Activated T-cell treated with anti-CD3 and anti-CD28 coated beads, Interleukin-2, amount 50 U/mL, for 4 hours (primary cell): Measurements from ENCODE around the gene GMCL1. TPM values are rescaled to one million over a fixed set of nuclear protein-coding genes. Genes with fewer than 3 reads are reported as not detected.
"Not testable (repeated sequence)": the region's sequence is repeated elsewhere in the genome, so short reads cannot be mapped to it uniquely, and the experiment has no call there.

Source experiments
- ATAC-seq, 2 donors: fragments of 200-7000 bp; cut with Tn5 transposase; one replicate each; pipeline ENCODE4 v1.10.0; 2021
- DNase-seq: peaks from one replicate; pipeline ENCODE4 v3.0.0-alpha.2; 2020
- H3K27me3 Mint-ChIP-seq: one replicate; pipeline ENCODE4 v1.8.0; 2021; ENCODE audit warnings: low read depth, mixed read lengths
- H3K36me3 Mint-ChIP-seq: one replicate; pipeline ENCODE4 v1.8.0; 2022; ENCODE audit warnings: mixed read lengths; ENCODE audit not compliant: insufficient read depth
- H3K4me1 Mint-ChIP-seq: one replicate; pipeline ENCODE4 v1.8.0; 2021; ENCODE audit warnings: low read depth, mixed read lengths
- H3K4me3 Mint-ChIP-seq: one replicate; pipeline ENCODE4 v1.8.0; 2021; ENCODE audit warnings: mild to moderate bottlenecking, moderate library complexity, mixed read lengths
- H3K9me3 Mint-ChIP-seq: one replicate; pipeline ENCODE4 v1.8.0; 2021; ENCODE audit warnings: mixed read lengths
- total RNA-seq, 3 donors: library from RNA; stranded (reverse); gene quantifications; one replicate each; pipeline ENCODE4 v1.2.1, GENCODE V29; 2021

Gene GMCL1
- total RNA-seq, 3 donors from 2014 or later, result 10.4 to 16.4 (median 12.3) TPM

DNA sequence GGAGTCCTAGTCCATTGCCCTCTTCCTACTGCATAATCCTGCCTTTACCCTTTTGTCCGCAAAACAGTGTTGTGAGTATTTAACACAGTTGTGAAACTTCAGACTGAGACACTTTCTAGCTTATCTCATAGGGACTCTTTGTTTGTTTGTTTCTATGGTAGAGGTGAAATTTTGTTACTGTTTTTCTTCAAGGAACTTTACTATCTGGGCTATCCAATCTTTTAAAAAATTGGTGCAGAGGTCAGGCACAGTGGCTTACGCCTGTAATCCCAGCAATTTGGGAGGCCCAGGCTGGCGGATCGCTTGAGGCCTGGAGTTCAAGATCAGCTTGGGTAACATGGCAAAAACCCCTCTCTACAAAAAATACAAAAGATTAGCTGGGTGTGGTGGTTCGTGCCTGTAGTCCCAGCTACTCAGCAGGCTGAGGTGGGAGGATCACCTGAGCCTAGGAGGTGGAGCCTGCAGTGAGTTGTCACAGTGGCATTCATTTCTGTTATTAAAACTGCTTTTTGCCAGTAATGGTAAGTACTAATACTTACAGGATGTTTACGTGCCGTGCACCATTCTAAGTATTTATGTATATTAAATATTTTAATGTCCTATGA is 18.8 kb downstream of the GMCL1 start:
- no peak for ATAC-seq
- Mint-ChIP-seq H3K4me1 (peaks cover 5% of the 10 kb centered on the region), H3K36me3 (peaks cover 31% of the 10 kb centered on the region), H3K27me3 (no peaks in the 10 kb centered on the region), H3K4me3 (no peak overlapping the region), H3K9me3 (no peaks in the 10 kb centered on the region)
- no peak for DNase-seq

DNA sequence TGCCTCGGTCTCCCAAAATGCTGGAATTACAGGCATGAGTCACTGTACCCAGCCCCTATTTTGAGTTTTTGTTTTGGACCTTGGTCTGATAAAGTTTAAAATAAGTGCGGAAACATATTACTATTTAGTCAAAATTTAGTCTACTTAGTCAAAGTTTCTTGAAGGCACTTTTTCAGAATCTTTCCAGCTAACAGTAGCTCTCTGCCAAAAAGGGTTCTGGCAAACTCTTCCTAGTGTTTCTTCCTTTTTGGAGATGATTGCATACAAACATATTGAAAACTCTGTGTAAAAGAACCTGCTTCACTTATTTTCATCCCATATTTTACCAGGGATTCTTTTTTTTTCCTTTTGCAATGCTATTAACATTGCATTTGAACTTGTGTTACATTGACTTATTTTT is 28.8 kb downstream of the GMCL1 start:
- DNase-seq (no peak), ATAC-seq (no peak)
- Mint-ChIP-seq H3K36me3 (peaks cover 17% of the 10 kb centered on the region), H3K4me1 (no peaks in the 10 kb centered on the region), H3K27me3 (no peaks in the 10 kb centered on the region), H3K4me3 (no peak overlapping the region), H3K9me3 (no peaks in the 10 kb centered on the region)

DNA sequence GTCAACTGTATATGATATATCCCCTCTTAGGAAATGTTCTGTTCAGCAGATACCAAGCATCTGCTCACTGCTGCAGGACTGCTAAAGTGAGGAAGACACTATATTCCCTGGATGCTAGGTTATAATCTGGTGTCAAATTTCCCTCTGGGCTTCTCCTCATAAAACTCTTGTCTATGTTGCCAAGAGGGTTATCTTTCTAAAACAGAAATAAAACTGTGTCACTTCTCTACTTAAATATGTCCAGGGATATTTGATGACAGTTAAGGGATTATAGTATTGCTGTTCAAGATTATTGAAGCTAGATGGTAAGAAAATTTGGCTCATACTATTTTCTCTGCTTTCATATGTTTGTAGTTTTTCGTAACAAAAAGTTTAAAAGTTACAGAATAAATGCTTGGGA is 33.8 kb downstream of the GMCL1 start:
- ATAC-seq, result no peak
- DNase-seq, result no peak
- Mint-ChIP-seq H3K27me3 (no peaks in the 10 kb centered on the region), H3K9me3 (no peaks in the 10 kb centered on the region), H3K4me1 (no peaks in the 10 kb centered on the region), H3K36me3 (peaks cover 18% of the 10 kb centered on the region), H3K4me3 (no peak overlapping the region)

DNA sequence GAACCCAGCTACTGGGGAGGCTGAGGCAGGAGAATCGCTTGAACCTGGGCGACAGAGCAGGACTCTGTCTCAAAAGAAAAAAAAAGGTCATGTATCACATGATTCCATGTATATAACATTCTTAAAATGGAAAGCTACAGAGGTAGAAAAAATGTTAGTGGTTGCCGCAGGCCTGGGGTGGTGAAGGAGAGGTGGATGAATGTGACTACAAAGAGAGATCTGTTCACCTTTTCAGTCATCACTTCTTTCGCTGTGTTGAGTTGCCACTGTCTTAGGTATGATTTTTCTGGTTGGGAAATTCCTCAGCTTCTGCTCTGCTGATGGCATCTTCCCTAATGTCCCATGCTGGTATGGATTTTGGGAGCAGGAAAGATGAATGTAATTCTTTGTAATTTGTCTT is 59.0 kb downstream of the GMCL1 start:
- H3K9me3 Mint-ChIP-seq, result no peaks in the 10 kb centered on the region
- DNase-seq, result no peak
- H3K36me3 Mint-ChIP-seq, result no peaks in the 10 kb centered on the region
- no peaks in the 10 kb centered on the region for H3K27me3 Mint-ChIP-seq
- ATAC-seq, result no peak
- H3K4me3 Mint-ChIP-seq, result no peak overlapping the region
- peaks cover 6% of the 10 kb centered on the region for H3K4me1 Mint-ChIP-seq

DNA sequence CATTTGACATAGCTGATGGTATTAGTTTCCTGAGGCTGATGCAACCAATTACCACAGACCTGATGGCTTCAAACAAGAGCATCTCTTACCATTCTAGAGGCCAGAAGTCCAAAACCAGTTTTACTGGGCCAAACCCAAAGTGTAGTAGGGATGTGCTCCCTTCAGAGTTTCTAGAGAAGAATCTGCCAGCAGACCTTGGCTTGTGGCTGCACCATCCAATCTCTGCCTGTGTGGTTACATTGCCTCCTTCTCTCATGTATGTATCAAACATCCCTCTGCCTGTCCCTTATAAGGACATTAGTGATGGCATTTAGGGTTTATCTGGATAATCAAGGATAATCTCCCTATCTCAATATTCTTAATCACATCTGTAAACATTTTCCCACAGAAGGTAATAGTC is 59.8 kb downstream of the GMCL1 start:
- Mint-ChIP-seq H3K27me3 (no peaks in the 10 kb centered on the region), H3K9me3 (no peaks in the 10 kb centered on the region), H3K36me3 (no peaks in the 10 kb centered on the region), H3K4me3 (no peak overlapping the region), H3K4me1 (peaks cover 12% of the 10 kb centered on the region)
- ATAC-seq (no peak), DNase-seq (no peak)

DNA sequence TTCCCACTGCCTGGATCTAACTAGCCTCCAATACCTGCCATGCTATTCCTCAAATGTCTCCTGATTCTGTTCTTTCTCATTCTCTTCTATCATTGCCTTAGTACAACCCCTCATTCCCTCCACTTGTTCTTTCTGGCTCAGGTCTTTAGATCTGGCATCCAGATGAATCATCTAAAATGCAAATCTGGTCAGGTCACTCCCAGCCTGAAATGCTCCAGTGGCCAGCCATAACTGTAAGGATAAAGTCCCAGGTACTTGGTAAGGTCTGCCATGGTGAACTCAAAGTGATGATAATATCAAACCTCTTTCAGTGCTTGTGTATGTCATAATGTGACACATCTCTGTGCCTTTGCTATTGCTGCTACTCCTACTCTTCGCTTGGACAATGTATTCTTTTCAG is 61.4 kb downstream of the GMCL1 start:
- DNase-seq, result no peak
- ATAC-seq, result no peak
- Mint-ChIP-seq H3K36me3 (peaks cover 3% of the 10 kb centered on the region), H3K4me1 (peaks cover 24% of the 10 kb centered on the region), H3K4me3 (no peak overlapping the region), H3K27me3 (no peaks in the 10 kb centered on the region), H3K9me3 (no peaks in the 10 kb centered on the region)

DNA sequence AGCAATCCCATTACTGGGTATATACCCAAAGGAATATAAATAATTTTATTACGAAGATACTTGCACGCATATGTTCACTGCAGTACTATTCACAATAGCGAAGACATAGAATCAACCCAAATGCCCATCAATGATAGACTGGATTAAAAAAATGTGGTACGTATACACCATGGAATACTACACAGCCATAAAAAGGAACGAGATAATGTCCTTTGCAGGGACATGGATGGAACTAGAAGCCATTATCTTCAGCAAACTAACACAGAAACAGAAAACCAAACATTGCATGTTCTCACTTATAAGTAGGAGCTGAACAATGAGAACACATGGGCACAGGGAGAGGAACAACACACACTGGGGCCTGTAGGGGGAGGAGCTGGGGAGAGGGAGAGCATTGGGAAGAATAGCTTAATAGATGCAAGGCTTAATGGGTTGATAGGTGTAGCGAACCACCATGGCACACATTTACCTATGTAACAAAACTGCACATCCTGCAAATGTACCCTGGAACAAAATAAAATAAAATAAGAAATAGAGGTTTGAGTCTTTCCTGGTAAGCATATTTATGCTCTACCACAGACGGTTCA is 63.5 kb downstream of the GMCL1 start:
- Mint-ChIP-seq H3K4me1 (peaks cover 38% of the 10 kb centered on the region), H3K4me3 (peak overlapping the region; percentile 100), H3K36me3 (peaks cover 14% of the 10 kb centered on the region)
- ATAC-seq, H3K9me3 Mint-ChIP-seq, DNase-seq, H3K27me3 Mint-ChIP-seq: not testable (repeated sequence)

DNA sequence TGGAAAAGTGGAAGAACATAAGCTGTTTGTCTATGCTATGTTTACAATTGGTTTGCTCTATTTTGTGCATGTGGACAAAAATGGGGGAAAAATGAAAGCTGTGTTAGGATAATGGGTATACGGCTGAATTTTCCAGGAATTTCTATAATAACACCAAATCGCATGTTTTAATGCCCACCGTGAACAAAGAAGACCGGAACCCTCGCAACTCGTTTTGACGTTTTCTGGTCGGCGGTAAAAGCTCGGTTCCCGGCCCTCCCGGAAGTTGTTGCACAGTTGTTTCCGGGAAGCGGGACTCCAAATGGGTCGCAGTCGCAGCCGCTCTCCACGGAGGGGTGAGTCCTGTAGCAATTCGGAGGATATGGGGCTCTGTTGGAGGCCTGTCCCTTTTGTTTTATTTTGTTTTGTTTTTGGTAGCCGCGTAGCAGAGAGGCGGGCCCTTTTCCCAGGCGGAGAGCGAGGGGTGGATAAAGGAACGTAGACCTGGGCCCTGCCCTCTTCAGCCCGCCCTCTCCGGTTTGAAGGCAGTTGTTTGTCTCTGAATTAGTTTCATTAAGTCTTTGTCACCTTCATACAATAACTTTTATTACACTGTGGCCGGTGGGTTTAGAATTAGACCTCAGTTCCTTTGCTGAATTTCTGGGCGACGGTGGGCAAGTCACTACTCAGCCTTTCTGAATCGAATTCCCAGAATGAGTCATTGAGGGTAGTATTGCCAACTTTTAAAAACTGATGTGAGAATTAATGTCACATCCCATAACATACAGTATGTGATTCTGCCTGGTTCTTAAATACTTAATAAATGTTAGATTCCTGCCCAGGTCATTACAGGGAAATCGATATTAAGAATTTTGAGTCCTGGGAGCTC is 64.5 kb downstream of the GMCL1 start, which contains the start of gene SNRNP27:
Gene SNRNP27, plus strand, starts transcription at position 273 of the 868 bp plus-strand sequence. Its CDS starts 29 bp downstream, at position 302.
- Mint-ChIP-seq H3K36me3 (peaks cover 14% of the 10 kb centered on the region), H3K4me1 (peaks cover 43% of the 10 kb centered on the region), H3K4me3 (peak within 1 kb of the TSS; percentile 100), H3K9me3 (no peaks in the 10 kb centered on the region), H3K27me3 (no peaks in the 10 kb centered on the region)
- ATAC-seq, result peak; percentile 93 to 94
- peak; percentile 71 for DNase-seq

DNA sequence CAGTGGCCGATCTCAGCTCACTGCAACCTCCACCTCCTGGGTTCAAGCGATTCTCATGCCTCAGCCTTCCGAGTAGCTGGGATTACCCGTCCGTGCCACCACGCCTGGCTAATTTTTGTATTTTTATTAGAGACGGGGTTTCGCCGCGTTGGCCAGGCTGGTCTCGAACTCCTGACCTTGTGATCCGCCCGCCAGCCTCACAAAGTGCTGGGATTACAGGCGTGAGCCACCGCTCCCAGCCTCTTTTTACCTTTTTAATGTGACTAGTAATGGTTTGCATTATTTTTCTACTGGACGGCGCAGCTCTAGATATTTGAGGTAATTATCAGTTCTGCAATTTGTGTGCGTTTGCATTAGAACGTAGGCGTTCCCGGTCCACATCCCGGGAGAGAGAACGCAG is 65.3 kb downstream of the GMCL1 start:
- ATAC-seq, H3K27me3 Mint-ChIP-seq, H3K9me3 Mint-ChIP-seq, DNase-seq: not testable (repeated sequence)
- Mint-ChIP-seq H3K4me3 (peak overlapping the region; percentile 100), H3K4me1 (peaks cover 43% of the 10 kb centered on the region), H3K36me3 (peaks cover 14% of the 10 kb centered on the region)

DNA sequence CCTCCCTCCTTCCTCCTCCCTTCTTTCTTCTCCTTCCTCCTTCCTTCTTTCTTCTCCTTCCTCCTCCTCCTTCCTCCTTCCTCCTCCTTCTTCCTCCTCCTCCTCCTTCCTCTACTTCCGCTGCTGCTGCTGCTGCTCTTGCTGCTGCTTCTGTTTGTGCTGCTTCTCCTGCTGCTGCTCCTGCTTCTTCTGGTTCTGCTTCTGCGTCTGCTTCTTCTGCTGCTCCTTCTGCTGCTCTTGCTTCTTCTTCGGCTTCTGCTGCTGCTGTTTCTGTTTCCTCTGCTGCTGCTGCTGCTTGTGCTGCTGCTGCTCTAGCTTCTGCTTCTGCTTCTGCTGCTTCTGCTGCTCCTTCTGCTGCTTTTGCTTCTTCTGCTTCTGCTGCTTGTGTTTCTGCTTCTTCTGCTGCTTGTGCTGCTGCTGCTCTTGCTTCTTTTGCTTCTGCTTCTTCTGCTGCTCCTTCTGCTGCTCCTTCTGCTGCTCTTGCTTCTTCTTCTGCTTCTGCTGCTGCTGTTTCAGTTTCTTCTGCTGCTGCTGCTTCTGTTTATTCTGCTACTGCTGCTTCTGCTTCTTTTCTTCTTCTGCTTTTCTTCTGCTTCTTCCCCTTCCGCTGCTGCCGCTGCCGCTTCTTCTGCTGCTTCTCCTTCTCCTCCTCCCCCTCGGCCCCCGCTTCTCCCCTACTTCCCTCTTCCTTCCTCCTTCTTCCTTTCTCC is 72.9 kb downstream of the GMCL1 start:
- Mint-ChIP-seq H3K4me3 (peak overlapping the region; percentile 72), H3K27me3 (no peaks in the 10 kb centered on the region), H3K36me3 (peaks cover 31% of the 10 kb centered on the region), H3K4me1 (peaks cover 42% of the 10 kb centered on the region), H3K9me3 (no peaks in the 10 kb centered on the region)
- DNase-seq, result no peak
- peak; percentile 35 to 41 for ATAC-seq

DNA sequence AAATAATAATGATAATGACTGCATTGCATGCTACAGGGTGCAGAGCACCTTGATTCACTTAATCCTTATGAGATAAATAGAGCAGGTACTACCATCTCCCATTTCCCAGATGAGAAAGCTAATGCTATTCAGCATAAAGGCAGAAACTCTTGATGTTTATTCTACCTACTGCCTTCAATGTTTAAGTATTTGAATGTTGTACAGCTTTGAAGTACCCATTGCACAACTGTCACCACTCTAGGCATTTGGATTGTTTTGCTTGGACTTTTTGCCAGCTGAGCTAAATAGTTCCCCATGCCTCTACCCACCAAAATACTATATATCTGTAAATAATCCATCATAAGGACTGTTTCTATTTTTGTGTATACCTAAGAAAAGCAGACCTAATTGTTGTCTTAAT is 77.8 kb downstream of the GMCL1 start:
- Mint-ChIP-seq H3K27me3 (no peaks in the 10 kb centered on the region), H3K36me3 (peaks cover 33% of the 10 kb centered on the region), H3K4me3 (no peak overlapping the region), H3K9me3 (no peaks in the 10 kb centered on the region), H3K4me1 (peaks cover 18% of the 10 kb centered on the region)
- no peak for DNase-seq
- ATAC-seq, result no peak

DNA sequence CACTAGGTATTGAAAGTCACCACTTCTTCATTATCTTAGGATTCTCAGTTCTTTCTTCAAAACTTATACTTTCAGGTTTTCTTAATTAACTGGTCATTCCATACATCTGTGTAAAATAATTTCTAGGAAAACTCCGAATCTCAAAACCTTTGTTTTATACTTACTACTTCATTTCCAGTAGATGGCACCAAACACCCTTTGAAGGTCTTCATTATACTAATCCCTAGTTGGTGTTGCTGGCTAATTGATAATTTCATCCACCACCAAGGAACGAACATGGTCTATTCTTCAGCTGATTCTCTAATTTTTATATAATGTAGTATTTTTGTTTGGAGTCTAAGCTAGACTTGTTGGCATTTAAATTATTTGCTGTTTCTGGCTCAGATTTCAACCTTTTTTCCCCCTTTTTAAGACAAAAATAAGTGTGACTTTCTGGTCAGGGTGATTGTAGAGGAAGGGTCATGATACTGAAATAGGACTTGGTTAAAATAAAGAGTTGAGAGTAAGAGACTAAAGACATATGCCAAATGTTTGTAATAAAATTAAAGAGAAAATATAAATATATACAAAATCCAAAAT is 82.6 kb downstream of the GMCL1 start:
- DNase-seq (no peak), ATAC-seq (no peak)
- no peaks in the 10 kb centered on the region for H3K9me3 Mint-ChIP-seq
- peaks cover 19% of the 10 kb centered on the region for H3K36me3 Mint-ChIP-seq
- H3K4me1 Mint-ChIP-seq, result peaks cover 24% of the 10 kb centered on the region
- H3K27me3 Mint-ChIP-seq, result no peaks in the 10 kb centered on the region
- H3K4me3 Mint-ChIP-seq, result no peak overlapping the region

DNA sequence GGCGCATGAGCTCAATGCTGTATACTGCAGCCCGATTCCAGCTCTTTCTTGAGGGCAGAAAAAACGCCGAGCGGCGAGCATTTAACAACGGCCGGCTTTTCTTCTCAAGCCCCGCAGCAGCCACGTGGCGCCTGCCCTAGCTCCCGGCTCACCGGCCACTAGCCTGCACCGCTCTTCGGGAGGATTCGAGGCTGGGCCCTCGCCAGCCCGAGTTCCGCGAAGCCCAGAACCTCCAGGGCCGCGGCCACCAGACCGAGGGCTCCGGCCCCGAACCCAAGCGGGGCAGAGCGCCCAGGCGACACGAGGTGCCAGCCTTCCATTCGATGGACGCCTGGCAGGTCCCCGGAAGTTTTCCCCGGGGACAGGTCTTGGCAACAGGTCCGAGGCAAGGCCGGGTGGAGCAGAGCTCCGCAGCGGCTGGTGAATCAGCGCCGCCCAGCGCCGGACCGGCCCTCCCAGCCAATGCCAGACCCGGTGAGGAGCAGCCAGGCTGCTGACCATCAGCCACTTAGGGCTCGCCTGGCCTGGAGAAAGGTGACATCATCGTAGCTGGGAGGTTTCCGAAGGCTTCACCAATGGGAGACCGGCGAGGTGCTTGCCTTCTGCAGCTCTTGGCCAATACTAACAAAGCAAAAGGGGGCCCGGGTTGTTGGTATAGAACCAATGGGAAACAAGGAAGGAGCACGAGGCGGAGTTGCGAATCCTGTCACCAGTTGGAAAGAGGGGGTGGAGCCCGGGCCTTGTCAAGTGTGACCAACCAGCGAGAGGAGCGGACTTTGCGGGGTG is 84.9 kb downstream of the GMCL1 start:
- peak overlapping the region; percentile 83 for H3K4me3 Mint-ChIP-seq
- peak; percentile 31 for DNase-seq
- peak; percentile 92 to 94 for ATAC-seq
- peaks cover 36% of the 10 kb centered on the region for H3K4me1 Mint-ChIP-seq
- no peaks in the 10 kb centered on the region for H3K9me3 Mint-ChIP-seq
- H3K36me3 Mint-ChIP-seq, result peaks cover 15% of the 10 kb centered on the region
- no peaks in the 10 kb centered on the region for H3K27me3 Mint-ChIP-seq
